ENCODE data around the gene COPB2. TPM values are rescaled to one million over a fixed set of nuclear protein-coding genes. Genes with fewer than 3 reads are reported as not detected.
"Not testable (repeated sequence)": the region's sequence is repeated elsewhere in the genome, so short reads cannot be mapped to it uniquely, and the experiment has no call there.

Gene COPB2
- polyA plus RNA-seq, 1 of the 3 experiments (the other 2 are of a cell fraction), result 69.7 TPM

DNA sequence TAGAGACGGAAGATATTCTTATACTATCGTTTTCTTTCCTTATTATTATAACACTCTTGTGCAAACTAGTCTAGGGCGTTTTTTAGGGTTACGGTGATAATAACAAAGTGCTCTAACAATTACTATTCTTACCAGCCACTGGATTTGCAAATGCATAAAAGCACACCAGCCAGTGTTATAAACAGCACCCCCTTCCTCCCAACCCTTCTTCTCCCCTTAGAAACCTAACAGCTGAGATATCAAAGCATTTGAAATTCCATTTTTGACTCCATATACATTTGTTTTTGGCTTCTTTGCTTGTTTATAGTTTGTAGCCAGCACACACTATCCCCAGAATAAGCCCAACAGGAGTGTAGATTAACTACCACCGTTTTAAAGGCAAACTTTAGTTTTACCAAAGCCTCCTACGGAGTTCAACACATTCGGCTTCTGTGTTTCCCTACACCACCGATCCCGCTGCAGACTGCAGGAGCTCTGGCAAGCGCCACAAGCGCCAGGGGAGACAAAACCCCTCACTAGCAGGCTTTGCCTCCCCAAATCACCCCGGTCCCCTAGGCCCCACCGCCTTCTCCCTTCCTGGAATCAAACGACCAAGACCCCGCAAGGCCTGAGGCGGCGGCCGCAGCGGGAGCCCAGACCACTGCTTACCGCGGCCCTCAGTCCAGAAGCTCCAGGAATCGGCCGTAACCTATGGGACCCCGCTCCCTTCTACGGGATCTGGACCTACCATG, 461 bp downstream of the COPB2 start:
- Histone ChIP-seq H2AFZ (ENCODE audit: low read depth) (no peak overlapping the region; the same call in 1 of the 2 replicates), H3K27ac (ENCODE audit: low read depth in 2 of 2, low read length in 1 of 2) (peak overlapping the region; percentile 88 to 97), H4K20me1 (ENCODE audit: insufficient read depth) (peaks cover 42% of the 10 kb centered on the region), H3K4me1 (ENCODE audit: control insufficient read depth in 1 of 2, insufficient read depth in 2 of 2, low read depth in 1 of 2, low read length in 1 of 2) (peaks cover 13 to 15% of the 10 kb centered on the region in 2 experiments; a peak in 3 of 4 replicates), H3K9me3 (no peaks in the 10 kb centered on the region), H3K4me2 (peak overlapping the region; percentile 76), H3K27me3 (ENCODE audit: insufficient read depth) (no peaks in the 10 kb centered on the region), H3F3A (replicated peaks; ENCODE audit: insufficient read depth) (peaks cover 8% of the 10 kb centered on the region), H3K9ac (peak overlapping the region; percentile 96), H3K79me2 (ENCODE audit: insufficient read depth) (peaks cover 76% of the 10 kb centered on the region), H3K9me2 (no peaks in the 10 kb centered on the region), H3K36me3 (replicated peaks in 1 of 2; ENCODE audit: control insufficient read depth in 1 of 2, insufficient read depth in 2 of 2, low read length in 1 of 2) (peaks cover 9 to 15% of the 10 kb centered on the region in 2 experiments), H3K4me3 (ENCODE audit: low read depth in 2 of 2, low read length in 1 of 2) (peak overlapping the region; percentile 86 to 98)
- WGBS (ENCODE audit: low lambda C conversion rate), result 0% methylated on average over 13 of the region's 25 CpGs
- DNase-seq, result peak; percentile 11
- CTCF ChIA-PET, result interaction anchor here (0.9 to 4.7 kb wide), 6 partner anchors 13 to 548 kb away, joined by 3 to 21 read pairs (median 4); no protein-coding TSS in a partner anchor
- POLR2A ChIA-PET, result interaction anchor here (1.1 to 1.4 kb wide), 2 partner anchors 145 to 152 kb away, joined by 3 to 4 read pairs; no protein-coding TSS in a partner anchor
- TF ChIP-seq SIN3A (IDR thresholded peaks at IDR 0.05; ENCODE audit: borderline replicate concordance, low read depth, low read length), result no peak
- TF ChIP-seq, protein P1, sequence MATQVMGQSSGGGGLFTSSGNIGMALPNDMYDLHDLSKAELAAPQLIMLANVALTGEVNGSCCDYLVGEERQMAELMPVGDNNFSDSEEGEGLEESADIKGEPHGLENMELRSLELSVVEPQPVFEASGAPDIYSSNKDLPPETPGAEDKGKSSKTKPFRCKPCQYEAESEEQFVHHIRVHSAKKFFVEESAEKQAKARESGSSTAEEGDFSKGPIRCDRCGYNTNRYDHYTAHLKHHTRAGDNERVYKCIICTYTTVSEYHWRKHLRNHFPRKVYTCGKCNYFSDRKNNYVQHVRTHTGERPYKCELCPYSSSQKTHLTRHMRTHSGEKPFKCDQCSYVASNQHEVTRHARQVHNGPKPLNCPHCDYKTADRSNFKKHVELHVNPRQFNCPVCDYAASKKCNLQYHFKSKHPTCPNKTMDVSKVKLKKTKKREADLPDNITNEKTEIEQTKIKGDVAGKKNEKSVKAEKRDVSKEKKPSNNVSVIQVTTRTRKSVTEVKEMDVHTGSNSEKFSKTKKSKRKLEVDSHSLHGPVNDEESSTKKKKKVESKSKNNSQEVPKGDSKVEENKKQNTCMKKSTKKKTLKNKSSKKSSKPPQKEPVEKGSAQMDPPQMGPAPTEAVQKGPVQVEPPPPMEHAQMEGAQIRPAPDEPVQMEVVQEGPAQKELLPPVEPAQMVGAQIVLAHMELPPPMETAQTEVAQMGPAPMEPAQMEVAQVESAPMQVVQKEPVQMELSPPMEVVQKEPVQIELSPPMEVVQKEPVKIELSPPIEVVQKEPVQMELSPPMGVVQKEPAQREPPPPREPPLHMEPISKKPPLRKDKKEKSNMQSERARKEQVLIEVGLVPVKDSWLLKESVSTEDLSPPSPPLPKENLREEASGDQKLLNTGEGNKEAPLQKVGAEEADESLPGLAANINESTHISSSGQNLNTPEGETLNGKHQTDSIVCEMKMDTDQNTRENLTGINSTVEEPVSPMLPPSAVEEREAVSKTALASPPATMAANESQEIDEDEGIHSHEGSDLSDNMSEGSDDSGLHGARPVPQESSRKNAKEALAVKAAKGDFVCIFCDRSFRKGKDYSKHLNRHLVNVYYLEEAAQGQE (IDR thresholded peaks at IDR 0.05; ENCODE audit: low read depth, low read length), result no peak
- no peak for TF ChIP-seq MXI1 (IDR thresholded peaks at IDR 0.05; ENCODE audit: low read depth, low read length)

DNA sequence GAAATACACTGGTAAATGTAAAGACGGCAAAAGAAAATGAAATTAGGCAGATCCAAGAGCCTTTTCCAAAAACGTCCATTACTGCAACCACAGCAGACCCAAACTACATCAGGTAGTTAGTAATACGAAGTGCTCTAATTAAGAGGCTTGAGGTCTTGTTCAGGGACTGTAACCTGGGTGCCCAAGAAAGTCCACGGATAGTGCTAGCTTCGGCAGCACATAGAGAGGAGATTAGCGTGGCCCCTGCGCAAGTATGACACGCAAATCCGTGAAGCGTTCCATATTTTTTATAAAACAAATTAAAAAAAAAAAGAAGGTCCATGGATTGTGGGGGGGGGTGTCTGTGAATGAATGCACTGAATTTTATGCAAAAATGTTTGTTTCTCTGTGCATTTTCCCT, 1.4 kb downstream of the COPB2 start:
- POLR2A ChIA-PET, result no interaction called here
- peak overlapping the region; percentile 76 for H3K4me2 ChIP-seq
- TF ChIP-seq SIN3A (IDR thresholded peaks at IDR 0.05; ENCODE audit: borderline replicate concordance, low read depth, low read length) (no peak), EP300 (IDR thresholded peaks at IDR 0.05; ENCODE audit: borderline replicate concordance in 1 of 2, low read depth in 1 of 2, low read length in 1 of 2) (no peak), TCF12 (IDR thresholded peaks at IDR 0.05) (no peak), RAD21 (IDR thresholded peaks at IDR 0.05; ENCODE audit: low read length) (no peak), CHD2 (IDR thresholded peaks at IDR 0.05; ENCODE audit: low read length, partially characterized antibody) (no peak)
- TF ChIP-seq, protein P1 (IDR thresholded peaks at IDR 0.05; ENCODE audit: low read depth, low read length), result no peak
- H3K4me1 ChIP-seq (ENCODE audit: control insufficient read depth in 1 of 2, insufficient read depth in 2 of 2, low read depth in 1 of 2, low read length in 1 of 2), result peaks cover 11 to 13% of the 10 kb centered on the region in 2 experiments; a peak in 3 of 4 replicates
- WGBS (ENCODE audit: low lambda C conversion rate), result 67% methylated on average over 10 of the region's 10 CpGs
- peak overlapping the region; percentile 96 for H3K9ac ChIP-seq
- H3K79me2 ChIP-seq (ENCODE audit: insufficient read depth), result peaks cover 85% of the 10 kb centered on the region
- H3K27me3 ChIP-seq (ENCODE audit: insufficient read depth), result no peaks in the 10 kb centered on the region
- no peak overlapping the region for H2AFZ ChIP-seq (ENCODE audit: low read depth)
- H3K36me3 ChIP-seq (replicated peaks in 1 of 2; ENCODE audit: control insufficient read depth in 1 of 2, insufficient read depth in 2 of 2, low read length in 1 of 2), result peaks cover 19 to 24% of the 10 kb centered on the region in 2 experiments
- CTCF ChIA-PET, result interaction anchor here (4.7 kb wide), 1 partner anchor 34 kb away, joined by 21 read pairs; no protein-coding TSS in a partner anchor
- H3K27ac ChIP-seq (ENCODE audit: low read depth in 2 of 2, low read length in 1 of 2), result no peak overlapping the region
- no peaks in the 10 kb centered on the region for H3K9me3 ChIP-seq
- no peak for DNase-seq
- H4K20me1 ChIP-seq (ENCODE audit: insufficient read depth), result peaks cover 49% of the 10 kb centered on the region
- H3K9me2 ChIP-seq, result no peaks in the 10 kb centered on the region
- H3F3A ChIP-seq (replicated peaks; ENCODE audit: insufficient read depth), result peaks cover 8% of the 10 kb centered on the region
- peak overlapping the region; percentile 86 to 98 for H3K4me3 ChIP-seq (ENCODE audit: low read depth in 2 of 2, low read length in 1 of 2)

DNA sequence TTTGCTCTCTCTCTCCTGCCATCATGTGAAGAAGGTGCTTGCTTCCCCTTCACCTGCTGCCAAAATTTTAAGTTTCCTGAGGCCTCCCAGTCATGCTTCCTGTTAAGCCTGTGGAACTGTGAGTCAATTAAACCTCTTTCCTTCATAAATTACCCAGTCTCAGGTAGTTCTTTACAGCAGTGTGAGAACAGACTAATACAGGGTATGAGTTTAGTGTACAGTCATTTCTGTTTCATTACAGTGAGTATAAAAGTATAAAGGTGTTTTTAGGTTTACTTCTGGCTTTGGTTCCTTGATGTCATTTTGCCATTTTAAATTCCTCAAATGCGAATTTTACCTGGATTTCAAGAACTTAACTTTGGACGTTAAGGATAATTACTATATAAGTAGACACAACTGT, 7.2 kb downstream of the COPB2 start:
- CTCF ChIA-PET; H3K9me2 ChIP-seq; H3K9ac ChIP-seq; H3K27me3 ChIP-seq (ENCODE audit: insufficient read depth); H3K9me3 ChIP-seq; H3F3A ChIP-seq (replicated peaks; ENCODE audit: insufficient read depth); H3K4me1 ChIP-seq (ENCODE audit: control insufficient read depth in 1 of 2, insufficient read depth in 2 of 2, low read depth in 1 of 2, low read length in 1 of 2); H3K27ac ChIP-seq (ENCODE audit: low read depth in 2 of 2, low read length in 1 of 2); DNase-seq; POLR2A ChIA-PET; H2AFZ ChIP-seq (ENCODE audit: low read depth); H3K4me3 ChIP-seq (ENCODE audit: low read depth in 2 of 2, low read length in 1 of 2); H3K4me2 ChIP-seq: not testable (repeated sequence)
- Histone ChIP-seq H3K79me2 (ENCODE audit: insufficient read depth) (peaks cover 98% of the 10 kb centered on the region), H4K20me1 (ENCODE audit: insufficient read depth) (peaks cover 85% of the 10 kb centered on the region), H3K36me3 (replicated peaks in 1 of 2; ENCODE audit: control insufficient read depth in 1 of 2, insufficient read depth in 2 of 2, low read length in 1 of 2) (peaks cover 68 to 72% of the 10 kb centered on the region in 2 experiments)
- 79% methylated on average over 2 of the region's 2 CpGs for WGBS (ENCODE audit: low lambda C conversion rate)

All from SK-N-SH (cell line).